Muscle layer of colon (tissue), 2 donors: Measurements from ENCODE around the gene RMND5B.
"Not testable (repeated sequence)": the region's sequence is repeated elsewhere in the genome, so short reads cannot be mapped to it uniquely, and the experiment has no call there.

ENCODE experiments used
- H3K27ac ChIP-seq: one replicate; pipeline ENCODE4 v1.7.0; 2013; ENCODE audit warnings: low read depth, mild to moderate bottlenecking, low read length, moderate library complexity
- H3K27me3 ChIP-seq, 2 donors: one replicate each; pipeline ENCODE4 v1.7.0; 2013; ENCODE audit warnings: low read length in 2 of 2, mild to moderate bottlenecking in 2 of 2; ENCODE audit not compliant: insufficient read depth in 2 of 2, control insufficient read depth in 1 of 2
- H3K36me3 ChIP-seq: one replicate; pipeline ENCODE4 v1.7.0; 2013; ENCODE audit warnings: mild to moderate bottlenecking, low read length; ENCODE audit not compliant: insufficient read depth
- H3K4me1 ChIP-seq: one replicate; pipeline ENCODE4 v1.7.0; 2013; ENCODE audit warnings: mild to moderate bottlenecking, low read length; ENCODE audit not compliant: insufficient read depth
- H3K4me3 ChIP-seq, 2 donors: one replicate each; pipeline ENCODE4 v1.7.0; 2013; ENCODE audit warnings: low read length in 2 of 2, low read depth in 1 of 2, mild to moderate bottlenecking in 1 of 2, moderate library complexity in 1 of 2
- H3K9ac ChIP-seq: one replicate; pipeline ENCODE4 v1.7.0; 2013; ENCODE audit warnings: low read length
- H3K9me3 ChIP-seq: one replicate; pipeline ENCODE4 v1.7.0; 2013; ENCODE audit warnings: mild to moderate bottlenecking, low read length
- donor health status: abdominal sarcoma.
- donor health status: Adenocarcinoma of cecum.

The RMND5B gene

GRCh38 chr5:178186427-178186826 lies 55.6 kb downstream of the RMND5B start:
- H3K4me1 ChIP-seq: no peaks in the 10 kb centered on the region
- H3K9me3 ChIP-seq: no peaks in the 10 kb centered on the region
- no peak overlapping the region for H3K9ac ChIP-seq
- H3K27ac ChIP-seq: no peak overlapping the region
- H3K36me3 ChIP-seq: no peaks in the 10 kb centered on the region
- no peak overlapping the region for H3K4me3 ChIP-seq
- H3K27me3 ChIP-seq: peaks cover 0 to 5% of the 10 kb centered on the region in 2 donors

GRCh38 chr5:178187014-178187413 lies 56.2 kb downstream of the RMND5B start, which contains the start of gene GMCL2:
GMCL2 (minus strand) TSS chr5:178187371; CDS start chr5:178187299, 72 bp downstream.
- H3K9ac ChIP-seq: no peak within 1 kb of the TSS
- no peak within 1 kb of the TSS for H3K4me3 ChIP-seq
- no peak within 1 kb of the TSS for H3K27ac ChIP-seq
- H3K4me1 ChIP-seq: no peaks in the 10 kb centered on the region
- no peaks in the 10 kb centered on the region for H3K36me3 ChIP-seq
- peaks cover 0 to 5% of the 10 kb centered on the region in 2 donors for H3K27me3 ChIP-seq
- no peaks in the 10 kb centered on the region for H3K9me3 ChIP-seq

DNA sequence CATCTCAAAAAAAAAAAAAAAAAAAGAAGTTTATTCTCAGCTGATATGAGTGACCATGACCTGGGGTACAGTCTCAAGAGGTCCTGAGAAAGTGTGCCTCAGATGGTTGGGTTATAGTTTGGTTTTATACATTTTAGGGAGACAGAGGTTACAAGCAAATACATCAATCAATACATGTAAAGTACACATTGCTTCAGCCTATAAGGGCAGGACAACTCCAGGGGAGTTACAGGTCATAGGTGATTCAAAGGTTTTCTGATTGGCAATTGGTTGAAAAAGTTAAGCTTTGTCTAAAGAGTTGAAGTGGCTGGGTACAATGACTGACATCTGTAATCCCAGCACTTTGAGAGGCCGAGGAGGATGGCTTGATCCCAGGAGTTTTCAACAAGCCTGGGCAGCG lies 58.6 kb downstream of the RMND5B start:
- H3K9ac ChIP-seq: no peak overlapping the region
- peaks cover 0 to 5% of the 10 kb centered on the region in 2 donors for H3K27me3 ChIP-seq
- no peak overlapping the region for H3K27ac ChIP-seq
- no peaks in the 10 kb centered on the region for H3K9me3 ChIP-seq
- H3K4me3 ChIP-seq: no peak overlapping the region
- no peaks in the 10 kb centered on the region for H3K36me3 ChIP-seq
- H3K4me1 ChIP-seq: no peaks in the 10 kb centered on the region

DNA sequence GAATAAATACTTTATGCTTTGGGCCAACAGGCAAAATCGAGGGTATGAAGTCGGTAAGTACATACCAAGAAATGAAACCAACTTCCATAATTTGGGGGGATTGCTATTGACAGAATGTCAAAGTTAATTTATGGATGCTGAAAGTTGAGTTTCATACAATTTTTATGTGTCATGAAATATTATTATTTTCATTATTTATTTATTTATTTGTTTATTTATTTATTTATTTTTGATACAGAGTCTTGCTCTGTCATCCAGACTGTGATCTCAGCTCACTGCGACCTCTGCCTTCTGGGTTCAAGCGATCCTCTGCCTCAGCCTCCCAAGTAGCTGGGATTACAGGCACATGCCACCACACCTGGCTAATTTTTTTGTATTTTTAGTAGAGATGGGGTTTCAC lies 60.8 kb downstream of the RMND5B start:
- H3K9me3 ChIP-seq: no peaks in the 10 kb centered on the region
- no peak overlapping the region for H3K4me3 ChIP-seq
- H3K36me3 ChIP-seq: no peaks in the 10 kb centered on the region
- H3K27ac ChIP-seq: no peak overlapping the region
- no peak overlapping the region for H3K9ac ChIP-seq
- peaks cover 0 to 5% of the 10 kb centered on the region in 2 donors for H3K27me3 ChIP-seq
- no peaks in the 10 kb centered on the region for H3K4me1 ChIP-seq

- no peaks in the 10 kb centered on the region for H3K9me3 ChIP-seq
- no peak overlapping the region for H3K9ac ChIP-seq
- H3K27me3 ChIP-seq: peaks cover 0 to 5% of the 10 kb centered on the region in 2 donors
- H3K36me3 ChIP-seq: no peaks in the 10 kb centered on the region
- H3K27ac ChIP-seq: no peak overlapping the region
- no peaks in the 10 kb centered on the region for H3K4me1 ChIP-seq
- no peak overlapping the region for H3K4me3 ChIP-seq
Observed at GRCh38 chr5:178192244-178192643, 61.4 kb downstream of the RMND5B start.

GRCh38 chr5:178192787-178193186 lies 62.0 kb downstream of the RMND5B start:
- Histone ChIP-seq H3K27ac (no peak overlapping the region), H3K4me3 (no peak overlapping the region), H3K36me3 (no peaks in the 10 kb centered on the region), H3K9ac (no peak overlapping the region), H3K27me3 (peaks cover 0 to 5% of the 10 kb centered on the region in 2 donors), H3K4me1 (no peaks in the 10 kb centered on the region), H3K9me3 (no peaks in the 10 kb centered on the region)

DNA sequence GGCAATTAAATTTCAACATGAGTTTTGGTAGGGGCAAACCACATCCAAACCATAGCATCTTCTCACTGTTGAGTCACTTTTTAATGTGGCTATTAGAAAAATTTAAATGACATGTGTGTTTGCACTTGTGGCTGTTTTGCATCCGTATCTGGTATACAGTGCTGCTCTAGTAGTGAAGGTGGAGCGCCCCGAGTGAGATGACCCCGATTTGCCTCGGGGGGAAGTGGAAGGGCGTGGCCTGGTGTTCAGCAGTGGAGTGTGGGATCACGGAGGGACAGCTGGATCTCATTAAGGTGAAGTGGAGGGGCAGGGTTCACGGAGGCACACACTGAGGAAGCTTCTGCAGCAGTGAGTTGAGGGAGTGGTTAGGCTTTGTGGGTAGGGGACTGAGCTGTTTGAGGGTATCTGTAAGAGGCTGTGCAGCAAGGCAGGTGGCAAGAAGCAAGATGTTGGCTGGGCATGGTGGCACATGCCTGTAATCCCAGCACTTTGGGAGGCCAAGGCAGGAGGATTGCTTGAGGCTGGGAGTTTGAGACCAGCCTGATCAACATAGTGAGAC lies 62.5 kb downstream of the RMND5B start:
- Histone ChIP-seq H3K27me3 (peaks cover 0 to 5% of the 10 kb centered on the region in 2 donors), H3K4me1 (no peaks in the 10 kb centered on the region), H3K4me3 (no peak overlapping the region), H3K9ac (no peak overlapping the region), H3K27ac (no peak overlapping the region), H3K36me3 (no peaks in the 10 kb centered on the region), H3K9me3 (no peaks in the 10 kb centered on the region)

DNA sequence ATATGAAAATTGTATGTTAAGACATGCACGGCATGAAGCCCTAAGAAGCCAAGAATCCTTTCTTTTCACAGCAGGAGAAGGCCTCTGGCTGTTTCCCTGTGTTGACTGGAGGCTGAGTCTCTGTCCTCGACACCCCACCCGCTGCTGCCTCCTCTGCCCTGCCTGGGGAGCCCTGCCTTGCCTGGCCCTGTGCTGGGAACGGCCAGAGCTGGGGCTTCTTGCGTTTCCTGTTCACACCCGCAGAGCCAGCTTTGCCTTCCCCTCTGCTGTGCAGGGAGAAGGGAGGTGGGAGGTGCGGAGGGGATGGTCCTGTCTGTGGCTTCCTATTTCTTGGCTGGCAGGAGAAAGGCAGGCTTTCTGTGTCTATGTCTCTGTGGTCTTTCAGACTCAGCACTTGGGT lies 63.2 kb downstream of the RMND5B start:
- H3K9me3 ChIP-seq: no peaks in the 10 kb centered on the region
- H3K4me1 ChIP-seq: no peaks in the 10 kb centered on the region
- H3K9ac ChIP-seq: no peak overlapping the region
- no peaks in the 10 kb centered on the region for H3K27me3 ChIP-seq
- H3K4me3 ChIP-seq: no peak overlapping the region
- H3K36me3 ChIP-seq: no peaks in the 10 kb centered on the region
- no peak overlapping the region for H3K27ac ChIP-seq

- no peak overlapping the region for H3K27ac ChIP-seq
- H3K4me1 ChIP-seq: no peaks in the 10 kb centered on the region
- no peak overlapping the region for H3K9ac ChIP-seq
- no peaks in the 10 kb centered on the region for H3K9me3 ChIP-seq
- H3K27me3 ChIP-seq: no peaks in the 10 kb centered on the region
- H3K36me3 ChIP-seq: no peaks in the 10 kb centered on the region
- H3K4me3 ChIP-seq: no peak overlapping the region
Observed at GRCh38 chr5:178196281-178196812, 65.5 kb downstream of the RMND5B start.

- H3K9ac ChIP-seq: no peak overlapping the region
- no peaks in the 10 kb centered on the region for H3K4me1 ChIP-seq
- no peak overlapping the region for H3K27ac ChIP-seq
- no peak overlapping the region for H3K4me3 ChIP-seq
- H3K27me3 ChIP-seq: no peaks in the 10 kb centered on the region
- H3K9me3 ChIP-seq: no peaks in the 10 kb centered on the region
- H3K36me3 ChIP-seq: no peaks in the 10 kb centered on the region
Observed at GRCh38 chr5:178196986-178197385, 66.2 kb downstream of the RMND5B start.

DNA sequence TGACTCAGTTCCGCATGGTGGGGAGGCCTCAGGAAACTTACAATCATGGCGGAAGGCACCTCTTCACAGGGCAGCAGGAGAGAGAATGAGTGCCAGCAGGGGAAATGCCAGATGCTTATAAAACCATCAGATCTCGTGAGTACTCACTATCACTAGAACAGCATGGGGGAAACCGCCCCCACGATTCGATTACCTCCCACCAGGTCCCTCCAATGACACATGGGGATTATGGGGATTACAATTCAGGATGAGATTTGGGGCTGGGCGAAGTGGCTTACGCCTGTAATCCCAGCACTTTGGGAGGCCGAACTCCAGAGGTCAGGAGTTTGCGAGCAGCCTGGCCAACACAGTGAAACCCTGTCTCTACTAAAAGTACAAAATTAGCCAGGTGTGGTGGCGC lies 67.3 kb downstream of the RMND5B start:
- not testable (repeated sequence) for H3K9me3 ChIP-seq, H3K36me3 ChIP-seq, H3K27me3 ChIP-seq, H3K27ac ChIP-seq, H3K4me1 ChIP-seq, H3K9ac ChIP-seq, H3K4me3 ChIP-seq

DNA sequence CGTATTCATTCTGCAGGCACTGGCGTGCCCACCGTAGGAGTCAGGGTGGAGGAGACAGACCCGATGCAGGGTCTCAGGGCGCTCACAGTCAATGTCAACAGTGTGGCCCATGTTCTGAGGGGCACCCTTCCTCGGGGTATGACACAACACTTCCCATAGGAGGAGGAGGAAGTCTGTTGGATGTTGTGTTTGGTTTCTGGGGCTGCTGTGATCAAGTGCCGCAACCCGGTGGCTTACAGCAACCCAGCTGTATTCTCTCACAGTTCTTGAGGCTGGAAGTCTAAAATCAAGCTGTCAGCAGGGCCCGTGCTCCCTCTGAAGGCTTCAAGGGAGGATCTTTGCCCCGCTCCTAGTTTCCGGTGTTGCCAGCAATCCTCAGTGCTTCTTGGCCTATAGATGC lies 67.9 kb downstream of the RMND5B start:
- no peak overlapping the region for H3K27ac ChIP-seq
- H3K9ac ChIP-seq: no peak overlapping the region
- no peak overlapping the region for H3K4me3 ChIP-seq
- H3K4me1 ChIP-seq: no peaks in the 10 kb centered on the region
- H3K9me3 ChIP-seq: no peaks in the 10 kb centered on the region
- H3K36me3 ChIP-seq: no peaks in the 10 kb centered on the region
- H3K27me3 ChIP-seq: no peaks in the 10 kb centered on the region
